Uterus (tissue), 4 donors: Measurements from ENCODE around the gene CAMP. TPM values are rescaled to one million over a fixed set of nuclear protein-coding genes. Genes with fewer than 3 reads are reported as not detected.

Experiments
- DNase-seq, 2 donors: peaks; one replicate each; pipeline ENCODE4 v3.0.0-alpha.2; 2019 to 2020
- H3K27ac ChIP-seq, 2 donors: fragments of 200-600 bp; sonication (generic); 1 replicate in 1 of 2; 2 replicates in 1 of 2; pipeline ENCODE4 v1.5.1; 2016 to 2018
- H3K27me3 ChIP-seq, 2 donors: fragments of 200-600 bp; sonication (generic); one replicate each; pipeline ENCODE4 v1.5.1; 2018 to 2019; ENCODE audit warnings: control low read depth in 1 of 2
- H3K36me3 ChIP-seq, 2 donors: fragments of 200-600 bp; sonication (generic); one replicate each; pipeline ENCODE4 v1.5.1; 2019; ENCODE audit warnings: control low read depth in 1 of 2
- H3K4me1 ChIP-seq, 2 donors: fragments of 200-600 bp; sonication (generic); one replicate each; pipeline ENCODE4 v1.5.1; 2018 to 2019; ENCODE audit warnings: control low read depth in 1 of 2
- H3K4me3 ChIP-seq, 2 donors: fragments of 200-600 bp; sonication (generic); 1 replicate in 1 of 2; 2 replicates in 1 of 2; pipeline ENCODE4 v1.5.1; 2018 to 2019; ENCODE audit warnings: mild to moderate bottlenecking in 1 of 2
- H3K9me3 ChIP-seq, 2 donors: fragments of 200-600 bp; sonication (generic); one replicate each; pipeline ENCODE4 v1.5.1; 2019; ENCODE audit warnings: control low read depth in 1 of 2
- POLR2A ChIP-seq, 2 donors: fragments of 450-650 bp; IDR thresholded peaks; one replicate each; pipeline ENCODE4 v1.6.1; 2016; ENCODE audit warnings: antibody characterized with exemption in 2 of 2, mild to moderate bottlenecking in 1 of 2, moderate library complexity in 1 of 2
- intact Hi-C: fragments of 100-400 bp; cut with DNase I; formaldehyde crosslinking; loops from one replicate; pipeline ENCODE4 v1.15.1; 2023; ENCODE audit warnings: low total_unique reads
- total RNA-seq, 4 donors: library from RNA; depleted of rRNA in 3 of 4; stranded (reverse); fragments of >200 nt in 3 of 4; gene quantifications; one replicate each; pipeline versions ENCODE4 v1.1.0 to v1.2.4, GENCODE V29; 2014 to 2023
- TF ChIP-seq, protein P1 (sequence below), 4 experiments: fragments of 200-600 bp in 2 of 4; fragments of 450-650 bp in 2 of 4; sonication (generic) in 2 of 4; IDR thresholded peaks; one replicate each; pipeline ENCODE4 v1.5.1; 2016 to 2019; ENCODE audit warnings: antibody characterized with exemption in 4 of 4, mild to moderate bottlenecking in 2 of 4, moderate library complexity in 1 of 4
- donor health status: DM: yes; HTN: yes; CAD: no.

Gene CAMP
- total RNA-seq, 4 donors from 2014 or later = 3.1 TPM; not detected in 3

DNA sequence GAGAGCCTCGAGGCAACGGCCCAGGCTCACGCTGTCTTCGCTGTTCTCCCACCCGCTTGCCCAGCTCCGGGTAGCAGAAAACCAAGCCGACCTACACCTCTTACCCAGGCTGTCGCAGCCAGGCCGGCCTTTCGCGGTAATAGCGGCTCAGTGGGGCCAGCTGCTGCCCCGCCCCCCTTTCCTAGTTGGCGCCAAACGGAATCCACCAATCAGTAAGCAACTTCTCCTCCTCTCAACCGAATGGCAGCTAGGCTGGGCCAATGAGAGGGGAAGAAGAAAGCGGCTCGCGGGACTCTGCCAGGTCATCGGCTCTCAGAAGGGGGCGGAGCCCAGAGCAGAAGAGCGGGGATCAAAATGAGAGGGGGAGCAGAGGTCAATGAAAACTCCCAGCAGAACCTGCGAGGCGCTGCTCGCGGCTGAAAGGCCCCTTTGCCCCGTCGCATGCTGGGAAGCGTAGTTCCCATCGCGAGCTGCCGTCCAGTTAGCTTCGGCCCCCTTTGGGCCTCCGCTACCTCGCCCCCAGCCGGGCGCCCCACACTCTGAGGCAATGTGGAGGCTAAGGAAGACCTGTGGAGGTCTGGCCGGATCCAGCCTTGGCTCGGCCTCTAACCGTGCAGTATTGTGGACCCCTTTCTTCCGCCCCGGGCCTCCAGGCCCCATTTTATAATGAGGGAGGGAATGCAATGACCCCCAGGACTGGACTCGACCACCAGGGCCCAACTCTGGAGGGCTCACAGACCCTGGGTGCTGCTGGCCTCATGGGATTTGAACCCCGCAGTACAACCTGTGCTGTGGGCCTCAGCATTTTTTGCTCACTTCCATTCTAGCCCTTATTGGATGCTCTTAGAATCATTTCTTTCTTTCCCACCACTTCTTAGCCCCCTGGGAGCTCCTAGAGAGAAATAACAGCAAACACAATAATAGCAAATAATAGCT is 34.8 kb upstream of the CAMP start, which contains the start of gene CDC25A:
CDC25A (minus strand) TSS at position 152 of the 936 bp plus-strand sequence. CDS start 470 bp downstream, outside the sequence.
- intact Hi-C loops = no loop called here
- Histone ChIP-seq H3K9me3 (no peaks in the 10 kb centered on the region), H3K27ac (peak within 1 kb of the TSS; percentile 65 to 73), H3K4me1 (peaks cover 0 to 5% of the 10 kb centered on the region in 2 donors), H3K4me3 (peak within 1 kb of the TSS; percentile 59 to 61), H3K27me3 (no peaks in the 10 kb centered on the region), H3K36me3 (no peaks in the 10 kb centered on the region)
- no peak for TF ChIP-seq POLR2A (IDR thresholded peaks at IDR 0.05)
- TF ChIP-seq, protein P1, sequence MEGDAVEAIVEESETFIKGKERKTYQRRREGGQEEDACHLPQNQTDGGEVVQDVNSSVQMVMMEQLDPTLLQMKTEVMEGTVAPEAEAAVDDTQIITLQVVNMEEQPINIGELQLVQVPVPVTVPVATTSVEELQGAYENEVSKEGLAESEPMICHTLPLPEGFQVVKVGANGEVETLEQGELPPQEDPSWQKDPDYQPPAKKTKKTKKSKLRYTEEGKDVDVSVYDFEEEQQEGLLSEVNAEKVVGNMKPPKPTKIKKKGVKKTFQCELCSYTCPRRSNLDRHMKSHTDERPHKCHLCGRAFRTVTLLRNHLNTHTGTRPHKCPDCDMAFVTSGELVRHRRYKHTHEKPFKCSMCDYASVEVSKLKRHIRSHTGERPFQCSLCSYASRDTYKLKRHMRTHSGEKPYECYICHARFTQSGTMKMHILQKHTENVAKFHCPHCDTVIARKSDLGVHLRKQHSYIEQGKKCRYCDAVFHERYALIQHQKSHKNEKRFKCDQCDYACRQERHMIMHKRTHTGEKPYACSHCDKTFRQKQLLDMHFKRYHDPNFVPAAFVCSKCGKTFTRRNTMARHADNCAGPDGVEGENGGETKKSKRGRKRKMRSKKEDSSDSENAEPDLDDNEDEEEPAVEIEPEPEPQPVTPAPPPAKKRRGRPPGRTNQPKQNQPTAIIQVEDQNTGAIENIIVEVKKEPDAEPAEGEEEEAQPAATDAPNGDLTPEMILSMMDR (IDR thresholded peaks at IDR 0.05) = peak in 2 of 4 experiments; percentile 6 to 13
- peak; percentile 96 to 97 for DNase-seq

DNA sequence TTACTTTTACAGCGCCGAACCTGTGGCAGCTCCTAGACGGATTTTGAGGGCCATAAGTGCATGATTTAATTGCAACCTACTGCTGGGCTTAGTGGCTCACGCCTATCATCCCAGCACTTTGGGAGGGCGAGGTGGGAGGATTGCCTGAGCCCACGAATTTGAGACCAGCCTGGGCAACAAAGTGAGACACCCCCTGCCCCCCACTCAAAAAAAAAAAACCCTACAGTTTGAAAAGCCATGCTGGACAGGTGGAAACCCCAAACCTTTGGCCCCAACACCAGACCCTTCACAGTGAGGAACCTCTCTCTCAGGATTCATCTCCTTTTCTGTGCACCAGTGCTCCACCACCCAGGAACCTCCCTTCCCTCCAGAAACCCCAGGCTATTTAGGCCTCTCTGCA is 34.0 kb upstream of the CAMP start:
- H3K27ac ChIP-seq = no peak overlapping the region
- no peak for TF ChIP-seq POLR2A (IDR thresholded peaks at IDR 0.05)
- TF ChIP-seq, protein P1 (IDR thresholded peaks at IDR 0.05) = no peak
- DNase-seq = no peak
- H3K27me3 ChIP-seq = no peaks in the 10 kb centered on the region
- peaks cover 0 to 5% of the 10 kb centered on the region in 2 donors for H3K4me1 ChIP-seq
- no peak overlapping the region for H3K4me3 ChIP-seq
- no peaks in the 10 kb centered on the region for H3K9me3 ChIP-seq
- no peaks in the 10 kb centered on the region for H3K36me3 ChIP-seq
- intact Hi-C loops = no loop called here

DNA sequence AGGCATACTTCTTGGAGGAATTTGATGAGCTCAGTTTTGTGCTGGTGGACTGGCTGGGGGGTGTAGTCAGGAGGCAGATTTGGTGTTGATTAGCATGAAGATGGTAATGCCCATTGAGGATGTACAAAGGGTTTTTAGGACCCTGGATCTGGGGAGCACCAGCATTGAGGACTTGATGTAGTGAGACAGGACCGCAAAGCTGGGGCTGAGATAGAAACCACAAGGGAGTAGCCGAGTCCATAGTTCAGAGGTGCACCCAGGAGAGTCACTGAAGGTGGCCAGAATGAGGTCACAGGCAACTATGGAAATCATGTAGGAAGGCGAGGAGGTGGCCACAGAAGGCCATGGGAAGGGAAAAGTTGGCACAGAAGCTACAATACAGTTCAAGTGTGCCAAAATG is 32.4 kb upstream of the CAMP start:
- peaks cover 0 to 5% of the 10 kb centered on the region in 2 donors for H3K4me1 ChIP-seq
- intact Hi-C loops = no loop called here
- no peak overlapping the region for H3K4me3 ChIP-seq
- no peak for DNase-seq
- TF ChIP-seq, protein P1 (IDR thresholded peaks at IDR 0.05) = no peak
- TF ChIP-seq POLR2A (IDR thresholded peaks at IDR 0.05) = no peak
- no peaks in the 10 kb centered on the region for H3K9me3 ChIP-seq
- H3K36me3 ChIP-seq = no peaks in the 10 kb centered on the region
- H3K27me3 ChIP-seq = no peaks in the 10 kb centered on the region
- no peak overlapping the region for H3K27ac ChIP-seq

DNA sequence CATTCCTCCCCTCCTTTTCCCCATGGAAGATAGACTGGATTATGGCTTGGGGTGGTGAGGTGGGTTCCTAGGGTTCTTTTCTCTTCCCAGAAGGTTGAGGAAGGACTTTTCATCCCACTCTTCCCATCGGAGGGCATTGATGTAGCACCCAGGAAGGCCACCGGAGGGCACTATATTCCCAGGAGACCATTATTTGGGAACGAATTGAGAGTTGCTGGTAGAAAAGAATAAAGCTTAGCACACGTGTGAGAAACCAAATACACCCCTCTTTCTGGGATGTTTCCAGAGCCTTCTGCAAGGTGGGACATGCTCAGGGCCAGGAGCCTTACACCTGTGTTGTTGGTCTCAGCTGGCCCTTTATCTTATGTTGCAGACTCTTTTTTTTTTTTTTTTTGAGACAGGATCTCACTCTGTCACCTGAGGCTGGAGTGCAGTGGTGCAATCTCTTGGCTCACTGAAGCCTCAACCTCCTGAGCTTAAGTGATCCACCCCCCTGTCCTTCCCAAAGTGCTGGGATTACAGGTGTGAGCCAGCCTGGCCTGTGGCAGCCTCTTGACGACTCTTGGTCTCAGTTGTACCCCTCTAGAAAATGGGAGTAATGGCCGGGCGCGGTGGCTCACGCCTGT is 28.7 kb upstream of the CAMP start:
- TF ChIP-seq, protein P1 (IDR thresholded peaks at IDR 0.05) = peak; percentile 40 to 63 (median 50)
- no peak for TF ChIP-seq POLR2A (IDR thresholded peaks at IDR 0.05)
- H3K4me1 ChIP-seq = no peaks in the 10 kb centered on the region
- no peak overlapping the region for H3K27ac ChIP-seq
- no peaks in the 10 kb centered on the region for H3K9me3 ChIP-seq
- H3K36me3 ChIP-seq = no peaks in the 10 kb centered on the region
- intact Hi-C loops = no loop called here
- H3K27me3 ChIP-seq = no peaks in the 10 kb centered on the region
- no peak overlapping the region for H3K4me3 ChIP-seq
- peak; percentile 25 to 56 for DNase-seq

DNA sequence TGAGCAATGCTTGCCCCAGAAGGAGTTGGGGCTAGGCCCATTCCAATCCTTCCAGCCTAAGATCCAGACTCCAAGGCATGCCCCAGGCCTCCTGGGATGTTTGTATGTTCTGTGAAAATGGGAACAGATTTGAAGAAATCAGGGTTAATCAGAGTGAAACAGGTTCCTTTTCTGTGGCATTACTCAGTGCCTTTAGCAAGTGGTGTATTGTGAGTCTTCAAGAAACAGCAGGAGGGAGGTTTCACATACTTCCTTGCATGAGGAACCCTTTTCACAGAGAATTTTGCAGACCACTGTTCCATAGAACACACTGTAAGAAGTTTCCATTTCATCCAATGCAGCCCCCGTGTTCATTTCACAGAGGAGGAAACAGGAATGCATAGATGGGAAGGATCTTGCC is 26.7 kb upstream of the CAMP start:
- no peak for TF ChIP-seq POLR2A (IDR thresholded peaks at IDR 0.05)
- TF ChIP-seq, protein P1 (IDR thresholded peaks at IDR 0.05) = no peak
- no peak overlapping the region for H3K27ac ChIP-seq
- H3K4me3 ChIP-seq = no peak overlapping the region
- H3K27me3 ChIP-seq = no peaks in the 10 kb centered on the region
- intact Hi-C loops = no loop called here
- H3K36me3 ChIP-seq = no peaks in the 10 kb centered on the region
- H3K4me1 ChIP-seq = no peaks in the 10 kb centered on the region
- DNase-seq = no peak
- H3K9me3 ChIP-seq = no peaks in the 10 kb centered on the region
